GM21737 (cell line): ENCODE measurements around the gene ADAMTS4.

Source experiments
- ATAC-seq: cut with Tn5 transposase; IDR thresholded peaks from one replicate; pipeline ENCODE4 v1.9.1; 2021; ENCODE audit warnings: mild to moderate bottlenecking, moderate library complexity; ENCODE audit not compliant: unreplicated experiment

The ADAMTS4 gene

GRCh38 chr1:161158316-161159010, 40.4 kb downstream of the ADAMTS4 start:
- ATAC-seq: peak; percentile 6

GRCh38 chr1:161157867-161158266, 41.0 kb downstream of the ADAMTS4 start:
- no peak for ATAC-seq

GRCh38 chr1:161153682-161154337, 45.0 kb downstream of the ADAMTS4 start, which contains the start of gene UFC1:
UFC1 (plus strand) TSS chr1:161153978; CDS start chr1:161153998, 20 bp downstream.
- peak; percentile 85 for ATAC-seq

- no peak for ATAC-seq
These were observed 45.7 kb downstream of the ADAMTS4 start for GRCh38 chr1:161153176-161153575.

- no peak for ATAC-seq
These were observed 53.0 kb downstream of the ADAMTS4 start for GRCh38 chr1:161145832-161146231.

GRCh38 chr1:161140755-161141400, 58.0 kb downstream of the ADAMTS4 start:
- no peak for ATAC-seq

- no peak for ATAC-seq
These were observed 59.1 kb downstream of the ADAMTS4 start for GRCh38 chr1:161139766-161140165.

- no peak for ATAC-seq
These were observed 60.4 kb downstream of the ADAMTS4 start for GRCh38 chr1:161138431-161138830.

GRCh38 chr1:161137881-161138280, 61.0 kb downstream of the ADAMTS4 start:
- no peak for ATAC-seq
